Measurements from ENCODE around the gene IGSF3.

GRCh38 chr1:116666187-116667077 is 1.1 kb downstream of the IGSF3 start:
- no peak for TF ChIP-seq POLR2AphosphoS5 (IDR thresholded peaks at IDR 0.05)
- TF ChIP-seq, protein P1, sequence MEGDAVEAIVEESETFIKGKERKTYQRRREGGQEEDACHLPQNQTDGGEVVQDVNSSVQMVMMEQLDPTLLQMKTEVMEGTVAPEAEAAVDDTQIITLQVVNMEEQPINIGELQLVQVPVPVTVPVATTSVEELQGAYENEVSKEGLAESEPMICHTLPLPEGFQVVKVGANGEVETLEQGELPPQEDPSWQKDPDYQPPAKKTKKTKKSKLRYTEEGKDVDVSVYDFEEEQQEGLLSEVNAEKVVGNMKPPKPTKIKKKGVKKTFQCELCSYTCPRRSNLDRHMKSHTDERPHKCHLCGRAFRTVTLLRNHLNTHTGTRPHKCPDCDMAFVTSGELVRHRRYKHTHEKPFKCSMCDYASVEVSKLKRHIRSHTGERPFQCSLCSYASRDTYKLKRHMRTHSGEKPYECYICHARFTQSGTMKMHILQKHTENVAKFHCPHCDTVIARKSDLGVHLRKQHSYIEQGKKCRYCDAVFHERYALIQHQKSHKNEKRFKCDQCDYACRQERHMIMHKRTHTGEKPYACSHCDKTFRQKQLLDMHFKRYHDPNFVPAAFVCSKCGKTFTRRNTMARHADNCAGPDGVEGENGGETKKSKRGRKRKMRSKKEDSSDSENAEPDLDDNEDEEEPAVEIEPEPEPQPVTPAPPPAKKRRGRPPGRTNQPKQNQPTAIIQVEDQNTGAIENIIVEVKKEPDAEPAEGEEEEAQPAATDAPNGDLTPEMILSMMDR (IDR thresholded peaks at IDR 0.05 in 8 of 11, conservative IDR thresholded peaks at IDR 0.05 in 3 of 11): no peak
